H1 (cell line): ENCODE results near the gene RNU6-9. TPM values are rescaled to one million over a fixed set of nuclear protein-coding genes. Genes with fewer than 3 reads are reported as not detected.

Experiments
- CTCF ChIA-PET: fragments of 300-600 bp; sonication (Branson Sonifier 250); formaldehyde crosslinking; loops from one replicate; lab custom pipeline; 2021; ENCODE audit not compliant: partially characterized antibody; lab: Charles Lee
- POLR2A ChIA-PET: fragments of 300-600 bp; sonication (Branson Sonifier 250); formaldehyde crosslinking; loops from one replicate; lab custom pipeline; 2021; ENCODE audit warnings: inconsistent platforms; ENCODE audit not compliant: partially characterized antibody; lab: Charles Lee
- DNase-seq, 2 experiments: peaks; one replicate each; pipeline versions ENCODE4 v3.0.0 to v3.0.0-alpha.2; 2010 to 2022; ENCODE audit warnings: low spot score in 2 of 2, low read depth in 1 of 2, mixed read lengths in 1 of 2
- FAIRE-seq: peaks from 2 replicates; lab custom pipeline; 2011; peaks lifted over from hg19 to GRCh38; lab: Jason Lieb, UNC
- H2AFZ ChIP-seq: 2 replicates; pipeline ENCODE4 v1.8.1; 2012; ENCODE audit warnings: low read length, inconsistent platforms
- H2AK5ac ChIP-seq: 2 replicates; pipeline ENCODE4 v1.6.1; 2013; ENCODE audit warnings: low read depth, low read length
- H2BK120ac ChIP-seq: replicated peaks from 2 replicates; pipeline ENCODE3; 2013; ENCODE audit warnings: low read depth, low read length, inconsistent platforms
- H2BK12ac ChIP-seq: 2 replicates; pipeline ENCODE4 v1.6.1; 2013; ENCODE audit warnings: low read depth, low read length
- H2BK15ac ChIP-seq: 2 replicates; pipeline ENCODE4 v1.6.1; 2013; ENCODE audit warnings: low read length
- H2BK20ac ChIP-seq: 2 replicates; pipeline ENCODE4 v1.6.1; 2013; ENCODE audit warnings: low read length
- H2BK5ac ChIP-seq: 2 replicates; pipeline ENCODE4 v1.6.1; 2013; ENCODE audit warnings: low read depth, low read length
- H3K14ac ChIP-seq: 2 replicates; pipeline ENCODE4 v1.6.1; 2013; ENCODE audit warnings: inconsistent platforms; ENCODE audit not compliant: insufficient read length
- H3K18ac ChIP-seq: 2 replicates; pipeline ENCODE4 v1.6.1; 2013; ENCODE audit warnings: low read length; ENCODE audit errors: extremely low read depth
- H3K23ac ChIP-seq: 2 replicates; pipeline ENCODE4 v1.6.1; 2013; ENCODE audit warnings: inconsistent platforms; ENCODE audit not compliant: insufficient read length
- H3K23me2 ChIP-seq: 2 replicates; pipeline ENCODE4 v1.6.1; 2013; ENCODE audit warnings: low read depth, low read length
- H3K27ac ChIP-seq: 2 replicates; pipeline ENCODE4 v1.6.1; 2011; ENCODE audit warnings: low read depth, low read length, inconsistent platforms
- H3K27me3 ChIP-seq, 4 experiments: replicated peaks in 1 of 4; 1 replicate in 1 of 4; 2 replicates in 3 of 4; pipeline versions ENCODE4 v1.6.1 to v1.8.1; 2011 to 2013; ENCODE audit warnings: low read length in 3 of 4, mild to moderate bottlenecking in 3 of 4, inconsistent platforms in 2 of 4, mixed read lengths in 2 of 4, moderate library complexity in 1 of 4; ENCODE audit not compliant: control insufficient read depth in 3 of 4, insufficient read depth in 3 of 4; ENCODE audit errors: extremely low read depth in 1 of 4
- H3K36me3 ChIP-seq, 4 experiments: 2 replicates each; pipeline versions ENCODE4 v1.6.1 to v1.8.1; 2011 to 2013; ENCODE audit warnings: mild to moderate bottlenecking in 4 of 4, low read length in 3 of 4, moderate library complexity in 2 of 4, control low read depth in 1 of 4, inconsistent platforms in 1 of 4; ENCODE audit not compliant: insufficient read depth in 4 of 4, control insufficient read depth in 2 of 4
- H3K4ac ChIP-seq: replicated peaks from 2 replicates; pipeline ENCODE3; 2013; ENCODE audit warnings: low read length, low read depth, mixed read lengths, inconsistent platforms; ENCODE audit not compliant: insufficient read length
- H3K4me1 ChIP-seq, 4 experiments: replicated peaks in 1 of 4; 1 replicate in 1 of 4; 2 replicates in 3 of 4; pipeline versions ENCODE4 v1.6.1 to v1.8.1; 2011 to 2013; ENCODE audit warnings: low read length in 3 of 4, inconsistent platforms in 2 of 4, mixed read lengths in 1 of 4; ENCODE audit not compliant: insufficient read depth in 4 of 4, control insufficient read depth in 3 of 4
- H3K4me2 ChIP-seq, 2 experiments: 2 replicates each; pipeline versions ENCODE4 v1.6.1 to v1.8.1; 2011 to 2013; ENCODE audit warnings: low read depth in 2 of 2, low read length in 2 of 2, control low read depth in 1 of 2, inconsistent platforms in 1 of 2, mild to moderate bottlenecking in 1 of 2; ENCODE audit not compliant: insufficient read depth in 1 of 2
- H3K4me3 ChIP-seq, 4 experiments: fragments of 200-600, 300-600 bp in 1 of 4; sonication (generic), shearing (Covaris generic), sonication (Bioruptor Twin) in 1 of 4; 2 replicates each; pipeline versions ENCODE4 v1.5.1 to v1.8.1; 2011 to 2016; ENCODE audit warnings: low read length in 4 of 4, low read depth in 3 of 4, control low read depth in 2 of 4, inconsistent platforms in 2 of 4, mild to moderate bottlenecking in 2 of 4, mixed read lengths in 1 of 4, moderate library complexity in 1 of 4; ENCODE audit not compliant: insufficient read depth in 2 of 4; ENCODE audit errors: extremely low read depth in 1 of 4
- H3K56ac ChIP-seq: replicated peaks from 2 replicates; pipeline ENCODE3; 2013; ENCODE audit warnings: low read depth, mild to moderate bottlenecking, mixed read lengths, low read length, inconsistent platforms; ENCODE audit not compliant: insufficient read length
- H3K79me1 ChIP-seq: 2 replicates; pipeline ENCODE4 v1.6.1; 2013; ENCODE audit warnings: low read depth, low read length, control low read depth
- H3K79me2 ChIP-seq, 2 experiments: 2 replicates each; pipeline versions ENCODE4 v1.6.1 to v1.8.1; 2012 to 2013; ENCODE audit warnings: low read length in 2 of 2, mild to moderate bottlenecking in 2 of 2, inconsistent platforms in 1 of 2; ENCODE audit not compliant: insufficient read depth in 2 of 2, control insufficient read depth in 1 of 2
- H3K9ac ChIP-seq, 4 experiments: replicated peaks in 1 of 4; 1 replicate in 1 of 4; 2 replicates in 3 of 4; pipeline versions ENCODE4 v1.6.1 to v1.8.1; 2011 to 2013; ENCODE audit warnings: low read depth in 3 of 4, low read length in 3 of 4, control low read depth in 2 of 4, mild to moderate bottlenecking in 2 of 4, moderate library complexity in 2 of 4, inconsistent platforms in 1 of 4; ENCODE audit errors: extremely low read depth in 1 of 4
- H3K9me3 ChIP-seq, 2 experiments: 2 replicates each; pipeline versions ENCODE4 v1.6.1 to v1.8.1; 2012 to 2013; ENCODE audit warnings: mild to moderate bottlenecking in 2 of 2, moderate library complexity in 2 of 2, control low read depth in 1 of 2, inconsistent platforms in 1 of 2, low read depth in 1 of 2, low read length in 1 of 2, mixed read lengths in 1 of 2; ENCODE audit not compliant: insufficient read depth in 2 of 2
- H4K20me1 ChIP-seq, 2 experiments: replicated peaks in 1 of 2; 2 replicates each; pipeline versions ENCODE3 to v1.8.1; 2011 to 2013; ENCODE audit warnings: inconsistent platforms in 2 of 2, low read length in 2 of 2, mild to moderate bottlenecking in 1 of 2; ENCODE audit not compliant: insufficient read depth in 2 of 2, control insufficient read depth in 1 of 2
- H4K5ac ChIP-seq: 2 replicates; pipeline ENCODE4 v1.6.1; 2013; ENCODE audit warnings: low read length, low read depth, mixed read lengths, inconsistent platforms; ENCODE audit not compliant: insufficient read length
- H4K8ac ChIP-seq: 2 replicates; pipeline ENCODE4 v1.8.0; 2013; ENCODE audit warnings: mild to moderate bottlenecking, moderate library complexity, low read length, inconsistent platforms; ENCODE audit not compliant: insufficient read depth; ENCODE audit errors: extremely low read depth
- H4K91ac ChIP-seq: replicated peaks from 2 replicates; pipeline ENCODE3; 2013; ENCODE audit warnings: low read length, mixed read lengths, inconsistent platforms; ENCODE audit not compliant: insufficient read length
- NANOG ChIP-seq: IDR thresholded peaks from 2 replicates; pipeline ENCODE4 v1.6.1; 2011; ENCODE audit warnings: low read length, low read depth, mild to moderate bottlenecking, inconsistent platforms; ENCODE audit not compliant: insufficient read depth, poor library complexity, severe bottlenecking
- PHF8 ChIP-seq: fragments of 200-600 bp; sonication (generic); conservative IDR thresholded peaks from 2 replicates; pipeline ENCODE4 v1.7.1; 2012; ENCODE audit warnings: low read depth, mild to moderate bottlenecking, inconsistent platforms, low read length, moderate library complexity
- RNF2 ChIP-seq: fragments of 200-900, 300-1000 bp; sonication (generic); IDR thresholded peaks from 2 replicates; pipeline ENCODE4 v1.7.1; 2016; ENCODE audit warnings: borderline replicate concordance, low read depth, mild to moderate bottlenecking, antibody characterized with exemption, low read length; ENCODE audit not compliant: poor library complexity, severe bottlenecking; ENCODE audit errors: missing control alignments
- USF2 ChIP-seq: IDR thresholded peaks from 2 replicates; pipeline ENCODE4 v1.6.1; 2011; ENCODE audit warnings: low read length, improper control_type of control experiment
- WGBS, 2 experiments: shearing (Covaris generic) in 1 of 2; methylation state at CpG; one replicate each; pipeline versions ENCODE4 v1.1.6 to v1.1.7; 2013 to 2015; ENCODE audit warnings: low lambda C conversion rate in 2 of 2, mixed read lengths in 2 of 2, inconsistent platforms in 1 of 2, low coverage in 1 of 2, missing lambda C conversion rate in 1 of 2; ENCODE audit not compliant: insufficient replicate concordance in 2 of 2, insufficient coverage in 1 of 2, insufficient read length in 1 of 2; ENCODE audit errors: extremely low coverage in 1 of 2, missing lambda C conversion rate in 1 of 2; 5-methylcytosine and 5-hydroxymethylcytosine counted together
- polyA plus RNA-seq, 7 experiments: library from polyadenylated mRNA; depleted of rRNA in 3 of 7; stranded (reverse) in 5 of 7; unstranded in 2 of 7; fragments of >200 nt in 5 of 7; fragments of 200-250 nt in 2 of 7; gene quantifications; 1 replicate in 5 of 7; 2 replicates in 1 of 7; 4 replicates in 1 of 7; pipeline versions ENCODE4 v1.2.1 to v1.2.3, GENCODE V29; 2011 to 2013; ENCODE audit warnings: missing spikeins in 2 of 7, mixed read lengths in 2 of 7
- total RNA-seq: library from RNA; stranded (reverse); fragmentation: NEBNext Ultra II Directional; extraction: Animal tissue kit (Norgen Biotek cat#: 25700); gene quantifications from 2 replicates; pipeline ENCODE4 v1.2.1, GENCODE V29; 2021

The RNU6-9 gene
- total and polyA plus RNA-seq, 2 of the 8 experiments (the other 6 are each of a cell fraction or from before 2014, with no cell fraction given), result not detected

- Histone ChIP-seq H4K20me1 (peaks cover 0 to 8% of the 10 kb centered on the region in 2 experiments), H3K18ac (no peak overlapping the region; the same call in 1 of the 2 replicates), H3K27ac (no peak overlapping the region), H3K4ac (no peak overlapping the region), H3K9me3 (no peaks in the 10 kb centered on the region), H3K27me3 (peaks cover 9 to 25% (median 13%) of the 10 kb centered on the region in 4 experiments), H3K4me1 (peaks cover 0 to 5% (median 3%) of the 10 kb centered on the region in 4 experiments; a peak in 6 of 7 replicates), H2AFZ (no peak overlapping the region), H2BK15ac (no peak overlapping the region; the same call in 1 of the 2 replicates), H3K56ac (no peak overlapping the region), H2BK12ac (peak overlapping the region; percentile 92; the same call in 1 of the 2 replicates), H2BK5ac (peak overlapping the region; percentile 77; the same call in 1 of the 2 replicates), H3K4me2 (peak overlapping the region; percentile 55 to 62), H3K23ac (no peak overlapping the region), H3K79me2 (no peaks in the 10 kb centered on the region), H3K14ac (no peak overlapping the region), H4K5ac (peak overlapping the region; percentile 52), H3K9ac (no peak overlapping the region), H4K91ac (peak overlapping the region; percentile 80), H3K79me1 (no peaks in the 10 kb centered on the region), H2BK120ac (no peak overlapping the region), H3K4me3 (peak overlapping the region in 2 of 4 experiments; percentile 8 to 44; a peak in 3 of 8 replicates), H2BK20ac (no peak overlapping the region), H3K23me2 (peaks cover 10% of the 10 kb centered on the region; the same call in 1 of the 2 replicates), H2AK5ac (no peak overlapping the region), H4K8ac (peak overlapping the region; percentile 93; the same call in 1 of the 2 replicates), H3K36me3 (no peaks in the 10 kb centered on the region)
- DNase-seq (no peak), FAIRE-seq (no peak)
- 21% methylated on average over 5 of the region's 35 CpGs; no CpG with 5 or more reads in 1 of the 2 experiments for WGBS, 2 experiments
- TF ChIP-seq PHF8 (no peak), NANOG (no peak), USF2 (no peak), RNF2 (peak; percentile 66)
- POLR2A ChIA-PET, result interaction anchor here (1.3 to 1.7 kb wide), 2 partner anchors 58 to 123 kb away, joined by 5 read pairs; partner anchors contain the start of gene WDR18
- CTCF ChIA-PET, result interaction anchor here (0.7 kb wide), 1 partner anchor 91 kb away, joined by 3 read pairs; no protein-coding TSS in a partner anchor
Observed at GRCh38 chr19:861141-861755, 32.0 kb upstream of the RNU6-9 start.
